Body of pancreas (tissue), 4 donors: ENCODE results near the gene NEUROD4.

Experiments used
- POLR2A ChIP-seq, 3 donors: fragments of 450-650 bp; IDR thresholded peaks; one replicate each; pipeline ENCODE4 v1.6.1; 2016; ENCODE audit warnings: antibody characterized with exemption in 3 of 3, mild to moderate bottlenecking in 2 of 3
- TF ChIP-seq, protein P1 (sequence below), 7 experiments: fragments of 450-650 bp in 4 of 7; fragments of 200-600 bp in 3 of 7; sonication (generic) in 3 of 7; IDR thresholded peaks; one replicate each; pipeline ENCODE4 v1.5.1; 2016 to 2019; ENCODE audit warnings: antibody characterized with exemption in 7 of 7

GRCh38 chr12:54991161-54991990, 28.4 kb upstream of the NEUROD4 start:
- TF ChIP-seq, protein P1, sequence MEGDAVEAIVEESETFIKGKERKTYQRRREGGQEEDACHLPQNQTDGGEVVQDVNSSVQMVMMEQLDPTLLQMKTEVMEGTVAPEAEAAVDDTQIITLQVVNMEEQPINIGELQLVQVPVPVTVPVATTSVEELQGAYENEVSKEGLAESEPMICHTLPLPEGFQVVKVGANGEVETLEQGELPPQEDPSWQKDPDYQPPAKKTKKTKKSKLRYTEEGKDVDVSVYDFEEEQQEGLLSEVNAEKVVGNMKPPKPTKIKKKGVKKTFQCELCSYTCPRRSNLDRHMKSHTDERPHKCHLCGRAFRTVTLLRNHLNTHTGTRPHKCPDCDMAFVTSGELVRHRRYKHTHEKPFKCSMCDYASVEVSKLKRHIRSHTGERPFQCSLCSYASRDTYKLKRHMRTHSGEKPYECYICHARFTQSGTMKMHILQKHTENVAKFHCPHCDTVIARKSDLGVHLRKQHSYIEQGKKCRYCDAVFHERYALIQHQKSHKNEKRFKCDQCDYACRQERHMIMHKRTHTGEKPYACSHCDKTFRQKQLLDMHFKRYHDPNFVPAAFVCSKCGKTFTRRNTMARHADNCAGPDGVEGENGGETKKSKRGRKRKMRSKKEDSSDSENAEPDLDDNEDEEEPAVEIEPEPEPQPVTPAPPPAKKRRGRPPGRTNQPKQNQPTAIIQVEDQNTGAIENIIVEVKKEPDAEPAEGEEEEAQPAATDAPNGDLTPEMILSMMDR (IDR thresholded peaks at IDR 0.05) = no peak
- TF ChIP-seq POLR2A (IDR thresholded peaks at IDR 0.05) = no peak
